Esophagus squamous epithelium (tissue), 5 donors: Measurements from ENCODE around the gene BABAM2. TPM values are rescaled to one million over a fixed set of nuclear protein-coding genes. Genes with fewer than 3 reads are reported as not detected.

Experiments
- DNase-seq: peaks from one replicate; lab custom pipeline; 2025; lab: John Stamatoyannopoulos, UW
- H3K27ac ChIP-seq, 4 donors: fragments of 200-600 bp; sonication (generic); one replicate each; pipeline ENCODE4 v1.5.1; 2016 to 2019; ENCODE audit warnings: mild to moderate bottlenecking in 1 of 4
- H3K27me3 ChIP-seq, 4 donors: fragments of 200-600 bp; sonication (generic); 1 replicate in 3 of 4; 2 replicates in 1 of 4; pipeline versions ENCODE4 v1.5.1 to v1.6.0; 2017 to 2021; ENCODE audit warnings: antibody characterized with exemption in 1 of 4
- H3K36me3 ChIP-seq, 3 donors: fragments of 200-600 bp; sonication (generic); one replicate each; pipeline ENCODE4 v1.5.1; 2016 to 2019
- H3K4me1 ChIP-seq, 3 donors: fragments of 200-600 bp; sonication (generic); one replicate each; pipeline ENCODE4 v1.5.1; 2017 to 2019
- H3K4me3 ChIP-seq, 4 donors: fragments of 200-600 bp; sonication (generic); 1 replicate in 3 of 4; 2 replicates in 1 of 4; pipeline ENCODE4 v1.5.1; 2016 to 2019; ENCODE audit warnings: mild to moderate bottlenecking in 2 of 4, moderate library complexity in 1 of 4
- H3K9me3 ChIP-seq, 3 donors: fragments of 200-600 bp; sonication (generic); one replicate each; pipeline ENCODE4 v1.5.1; 2016 to 2019
- CTCF ChIP-seq, 6 experiments: fragments of 450-650 bp in 4 of 6; fragments of 200-600 bp in 2 of 6; sonication (generic) in 2 of 6; IDR thresholded peaks; one replicate each; pipeline ENCODE4 v1.5.1; 2016 to 2019; ENCODE audit warnings: antibody characterized with exemption in 6 of 6, mild to moderate bottlenecking in 4 of 6, moderate library complexity in 4 of 6
- POLR2A ChIP-seq, 4 donors: fragments of 450-650 bp; IDR thresholded peaks; one replicate each; pipeline ENCODE4 v1.6.1; 2017; ENCODE audit warnings: antibody characterized with exemption in 4 of 4, mild to moderate bottlenecking in 4 of 4, moderate library complexity in 3 of 4
- WGBS, 2 donors: methylation state at CpG; one replicate each; pipeline ENCODE4 v1.1.5; 2018; 5-methylcytosine and 5-hydroxymethylcytosine counted together
- intact Hi-C: fragments of 100-400 bp; cut with DNase I; formaldehyde crosslinking; loops from one replicate; pipeline ENCODE4 v1.15.0; 2022
- total RNA-seq, 4 donors: library from RNA; depleted of rRNA; stranded (reverse); fragments of >200 nt; gene quantifications; one replicate each; pipeline ENCODE4 v1.1.0, GENCODE V29; 2016
- donor health status: DM: yes; HTN: yes; CAD: no.

Gene BABAM2
- total RNA-seq, 4 donors from 2014 or later = 16.6 to 28.3 (median 24.3) TPM

DNA sequence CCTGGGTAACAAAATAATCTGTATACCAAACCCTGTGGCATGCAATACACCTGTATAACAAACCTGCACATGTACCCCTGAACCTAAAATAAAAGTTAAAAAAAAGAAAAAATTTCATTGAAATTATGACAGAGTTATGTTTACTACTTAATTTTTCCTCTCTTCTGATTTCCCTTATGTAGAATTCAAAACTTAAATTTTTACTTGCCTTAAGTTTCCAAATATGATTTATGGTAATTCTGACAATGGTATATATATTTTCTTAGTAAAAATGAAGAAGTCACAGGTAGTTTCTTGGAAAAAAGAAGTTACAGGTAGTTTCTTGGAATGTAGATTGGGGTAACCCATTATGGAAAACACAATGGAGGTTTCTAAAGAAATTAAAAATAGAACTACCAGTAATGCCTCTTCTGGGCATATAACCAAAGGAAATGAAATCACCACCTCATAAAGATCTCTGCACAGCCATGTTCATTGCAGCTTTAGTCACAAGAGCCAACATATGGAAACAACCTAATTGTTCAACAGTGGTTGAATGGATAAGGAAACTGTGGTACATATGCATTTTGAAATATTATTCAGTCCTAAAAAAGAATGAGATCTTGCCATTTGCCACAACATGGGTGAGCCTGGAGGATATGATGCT, 164.9 kb downstream of the BABAM2 start:
- Histone ChIP-seq H3K4me3 (no peak overlapping the region), H3K36me3 (no peaks in the 10 kb centered on the region), H3K27me3 (no peaks in the 10 kb centered on the region), H3K27ac (no peak overlapping the region), H3K9me3 (no peaks in the 10 kb centered on the region), H3K4me1 (no peaks in the 10 kb centered on the region)
- no peak for TF ChIP-seq CTCF (IDR thresholded peaks at IDR 0.05)
- intact Hi-C loops = no loop called here
- DNase-seq = no peak

DNA sequence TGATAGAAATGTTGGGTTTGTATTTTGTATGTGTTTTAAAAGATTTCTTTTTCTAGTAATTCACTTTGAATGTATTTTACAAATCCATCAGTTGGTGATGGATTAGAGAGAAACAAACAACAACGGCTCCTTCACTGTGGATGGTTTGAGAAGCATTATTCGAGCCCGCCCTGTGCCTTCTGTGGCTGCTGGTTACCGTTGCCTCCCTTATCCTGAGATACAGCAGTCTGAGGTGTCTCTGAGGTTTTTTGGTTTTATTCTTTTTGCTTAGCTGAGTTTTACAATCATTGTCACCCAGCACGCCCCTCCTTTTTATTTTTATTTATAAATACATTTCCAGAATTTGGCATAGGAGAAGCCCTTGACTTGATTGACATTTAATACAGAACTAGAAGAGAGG, 168.3 kb downstream of the BABAM2 start:
- TF ChIP-seq CTCF (IDR thresholded peaks at IDR 0.05) (no peak), POLR2A (IDR thresholded peaks at IDR 0.05) (no peak)
- H3K36me3 ChIP-seq = no peaks in the 10 kb centered on the region
- H3K9me3 ChIP-seq = no peaks in the 10 kb centered on the region
- 89 to 93% methylated on average over 5 of the region's 5 CpGs for WGBS, 2 donors
- H3K4me1 ChIP-seq = no peaks in the 10 kb centered on the region
- no peak overlapping the region for H3K4me3 ChIP-seq
- no peak for DNase-seq
- no peaks in the 10 kb centered on the region for H3K27me3 ChIP-seq
- intact Hi-C loops = no loop called here
- no peak overlapping the region for H3K27ac ChIP-seq

DNA sequence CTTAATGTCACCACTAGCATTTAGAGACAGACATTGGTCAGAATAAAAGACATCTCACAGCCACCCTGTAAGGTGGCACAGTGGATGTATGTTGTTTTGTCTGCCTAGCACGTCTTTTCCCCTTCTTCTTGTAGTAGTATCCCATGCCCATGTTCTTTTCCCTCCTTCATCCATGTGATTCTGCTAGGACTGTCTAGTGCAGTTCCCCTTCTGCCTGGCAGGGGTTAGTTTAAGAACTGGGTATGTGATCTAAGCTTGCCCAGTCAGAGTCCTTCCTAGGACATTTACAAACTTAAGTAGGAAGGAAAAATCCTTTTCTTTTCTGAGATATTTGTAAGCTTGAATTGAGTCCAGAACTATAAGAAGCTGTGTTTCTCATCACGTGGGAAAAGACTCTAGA, 172.3 kb downstream of the BABAM2 start:
- no peaks in the 10 kb centered on the region for H3K9me3 ChIP-seq
- no peaks in the 10 kb centered on the region for H3K36me3 ChIP-seq
- 69 to 80% methylated on average over 2 of the region's 2 CpGs for WGBS, 2 donors
- TF ChIP-seq CTCF (IDR thresholded peaks at IDR 0.05) = no peak
- TF ChIP-seq POLR2A (IDR thresholded peaks at IDR 0.05) = no peak
- DNase-seq = no peak
- H3K4me3 ChIP-seq = no peak overlapping the region
- H3K4me1 ChIP-seq = peaks cover 0 to 4% (median 0%) of the 10 kb centered on the region in 3 donors
- no peak overlapping the region for H3K27ac ChIP-seq
- no peaks in the 10 kb centered on the region for H3K27me3 ChIP-seq
- intact Hi-C loops = no loop called here

DNA sequence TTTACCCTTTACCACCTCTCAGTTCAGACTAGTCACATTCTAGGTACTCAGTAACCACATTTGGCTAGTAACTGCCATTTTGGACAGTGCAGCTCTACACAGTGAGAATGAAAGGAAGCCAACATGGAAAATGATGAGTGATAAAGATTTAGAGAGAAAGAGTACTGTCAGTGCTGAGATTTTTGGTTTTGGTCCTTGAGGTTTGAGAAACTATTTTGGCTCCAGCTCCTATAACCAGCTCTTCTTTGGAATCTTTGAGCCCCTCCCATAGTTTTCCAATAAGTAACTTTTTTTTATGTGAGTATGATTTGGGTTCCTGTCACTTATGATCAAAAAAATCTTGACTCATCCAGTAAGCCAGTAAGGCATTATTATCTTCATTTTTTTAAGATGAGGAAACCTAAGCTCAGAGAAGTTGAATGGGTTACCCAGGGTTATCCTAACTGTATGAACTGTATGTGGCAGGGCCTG, 173.0 kb downstream of the BABAM2 start:
- no peaks in the 10 kb centered on the region for H3K36me3 ChIP-seq
- no peaks in the 10 kb centered on the region for H3K27me3 ChIP-seq
- no peak overlapping the region for H3K27ac ChIP-seq
- no peak overlapping the region for H3K4me3 ChIP-seq
- H3K9me3 ChIP-seq = no peaks in the 10 kb centered on the region
- peaks cover 0 to 8% (median 0%) of the 10 kb centered on the region in 3 donors for H3K4me1 ChIP-seq
- no peak for DNase-seq
- intact Hi-C loops = no loop called here
- TF ChIP-seq CTCF (IDR thresholded peaks at IDR 0.05) = no peak
- no peak for TF ChIP-seq POLR2A (IDR thresholded peaks at IDR 0.05)

DNA sequence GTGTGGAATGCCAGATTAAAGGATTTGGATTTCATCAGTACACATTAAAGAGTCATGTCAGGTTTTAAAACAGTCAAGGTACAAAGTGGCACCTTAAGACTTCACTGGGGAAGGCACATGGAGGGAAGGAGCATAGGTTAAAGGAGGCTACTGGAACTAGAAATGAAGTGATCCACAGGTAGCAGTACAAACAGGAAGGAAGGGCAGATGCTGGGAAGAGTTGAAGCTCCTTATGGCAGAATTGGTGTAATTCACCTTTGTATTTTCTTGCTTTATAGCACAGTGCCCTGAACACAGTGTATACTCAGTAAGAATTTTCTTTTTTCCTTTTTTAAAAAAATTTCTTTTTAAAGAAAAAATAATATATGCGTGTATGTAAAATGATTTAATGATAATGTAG, 177.1 kb downstream of the BABAM2 start:
- H3K4me3 ChIP-seq = no peak overlapping the region
- DNase-seq = no peak
- intact Hi-C loops = no loop called here
- H3K27me3 ChIP-seq = no peaks in the 10 kb centered on the region
- 92 to 95% methylated on average over 1 of the region's 1 CpG for WGBS, 2 donors
- TF ChIP-seq POLR2A (IDR thresholded peaks at IDR 0.05) (no peak), CTCF (IDR thresholded peaks at IDR 0.05) (no peak)
- peaks cover 0 to 17% (median 0%) of the 10 kb centered on the region in 3 donors for H3K4me1 ChIP-seq
- no peaks in the 10 kb centered on the region for H3K9me3 ChIP-seq
- H3K27ac ChIP-seq = no peak overlapping the region
- no peaks in the 10 kb centered on the region for H3K36me3 ChIP-seq
